Lower leg skin (tissue), 3 donors: Measurements from ENCODE around the gene MTMR8.

Source experiments
- POLR2A ChIP-seq, 2 donors: fragments of 450-650 bp; IDR thresholded peaks; one replicate each; pipeline ENCODE4 v1.6.1; 2016 to 2017; ENCODE audit warnings: antibody characterized with exemption in 2 of 2, mild to moderate bottlenecking in 1 of 2, moderate library complexity in 1 of 2
- TF ChIP-seq, protein P1 (sequence below), 3 donors: fragments of 450-650 bp; IDR thresholded peaks; one replicate each; pipeline ENCODE4 v1.5.1; 2016; ENCODE audit warnings: antibody characterized with exemption in 3 of 3, mild to moderate bottlenecking in 3 of 3, moderate library complexity in 2 of 3

GRCh38 chrX:64330284-64330683, 65.0 kb downstream of the MTMR8 start:
- TF ChIP-seq, protein P1, sequence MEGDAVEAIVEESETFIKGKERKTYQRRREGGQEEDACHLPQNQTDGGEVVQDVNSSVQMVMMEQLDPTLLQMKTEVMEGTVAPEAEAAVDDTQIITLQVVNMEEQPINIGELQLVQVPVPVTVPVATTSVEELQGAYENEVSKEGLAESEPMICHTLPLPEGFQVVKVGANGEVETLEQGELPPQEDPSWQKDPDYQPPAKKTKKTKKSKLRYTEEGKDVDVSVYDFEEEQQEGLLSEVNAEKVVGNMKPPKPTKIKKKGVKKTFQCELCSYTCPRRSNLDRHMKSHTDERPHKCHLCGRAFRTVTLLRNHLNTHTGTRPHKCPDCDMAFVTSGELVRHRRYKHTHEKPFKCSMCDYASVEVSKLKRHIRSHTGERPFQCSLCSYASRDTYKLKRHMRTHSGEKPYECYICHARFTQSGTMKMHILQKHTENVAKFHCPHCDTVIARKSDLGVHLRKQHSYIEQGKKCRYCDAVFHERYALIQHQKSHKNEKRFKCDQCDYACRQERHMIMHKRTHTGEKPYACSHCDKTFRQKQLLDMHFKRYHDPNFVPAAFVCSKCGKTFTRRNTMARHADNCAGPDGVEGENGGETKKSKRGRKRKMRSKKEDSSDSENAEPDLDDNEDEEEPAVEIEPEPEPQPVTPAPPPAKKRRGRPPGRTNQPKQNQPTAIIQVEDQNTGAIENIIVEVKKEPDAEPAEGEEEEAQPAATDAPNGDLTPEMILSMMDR (IDR thresholded peaks at IDR 0.05) = no peak
- no peak for TF ChIP-seq POLR2A (IDR thresholded peaks at IDR 0.05)
